ENCODE data around the gene GPSM3.
"Not testable (repeated sequence)": the region's sequence is repeated elsewhere in the genome, so short reads cannot be mapped to it uniquely, and the experiment has no call there.

Gene GPSM3

GRCh38 chr6:32212076-32212760, 19.8 kb upstream of the GPSM3 start:
- H3K79me2 ChIP-seq (ENCODE audit: insufficient read depth, low read length): no peaks in the 10 kb centered on the region
- H3K36me3 ChIP-seq (ENCODE audit: low read length): no peaks in the 10 kb centered on the region
- no peaks in the 10 kb centered on the region for H3F3A ChIP-seq (ENCODE audit: insufficient read depth)
- H4K20me1 ChIP-seq (ENCODE audit: low read depth, low read length): no peaks in the 10 kb centered on the region
- no peaks in the 10 kb centered on the region for H3K27me3 ChIP-seq (ENCODE audit: low read length)
- no peak overlapping the region for H3K9ac ChIP-seq (ENCODE audit: low read length)
- no peak overlapping the region for H2AFZ ChIP-seq (ENCODE audit: low read depth, low read length, severe bottlenecking)
- H3K4me2 ChIP-seq (ENCODE audit: low read depth, low read length, poor library complexity, severe bottlenecking): no peak overlapping the region
- no peak overlapping the region for H3K4me3 ChIP-seq (ENCODE audit: insufficient read depth, low read length, poor library complexity, severe bottlenecking)
- TF ChIP-seq, protein P1, sequence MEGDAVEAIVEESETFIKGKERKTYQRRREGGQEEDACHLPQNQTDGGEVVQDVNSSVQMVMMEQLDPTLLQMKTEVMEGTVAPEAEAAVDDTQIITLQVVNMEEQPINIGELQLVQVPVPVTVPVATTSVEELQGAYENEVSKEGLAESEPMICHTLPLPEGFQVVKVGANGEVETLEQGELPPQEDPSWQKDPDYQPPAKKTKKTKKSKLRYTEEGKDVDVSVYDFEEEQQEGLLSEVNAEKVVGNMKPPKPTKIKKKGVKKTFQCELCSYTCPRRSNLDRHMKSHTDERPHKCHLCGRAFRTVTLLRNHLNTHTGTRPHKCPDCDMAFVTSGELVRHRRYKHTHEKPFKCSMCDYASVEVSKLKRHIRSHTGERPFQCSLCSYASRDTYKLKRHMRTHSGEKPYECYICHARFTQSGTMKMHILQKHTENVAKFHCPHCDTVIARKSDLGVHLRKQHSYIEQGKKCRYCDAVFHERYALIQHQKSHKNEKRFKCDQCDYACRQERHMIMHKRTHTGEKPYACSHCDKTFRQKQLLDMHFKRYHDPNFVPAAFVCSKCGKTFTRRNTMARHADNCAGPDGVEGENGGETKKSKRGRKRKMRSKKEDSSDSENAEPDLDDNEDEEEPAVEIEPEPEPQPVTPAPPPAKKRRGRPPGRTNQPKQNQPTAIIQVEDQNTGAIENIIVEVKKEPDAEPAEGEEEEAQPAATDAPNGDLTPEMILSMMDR (IDR thresholded peaks at IDR 0.05; ENCODE audit: insufficient read depth, low read length, poor library complexity, severe bottlenecking): no peak
- no peak for TF ChIP-seq EZH2phosphoT487 (conservative IDR thresholded peaks at IDR 0.05; ENCODE audit: low read length)
- no peaks in the 10 kb centered on the region for H3K9me3 ChIP-seq (ENCODE audit: insufficient read depth, low read length)
- no peak overlapping the region for H3K27ac ChIP-seq (ENCODE audit: low read depth, low read length)
- no peaks in the 10 kb centered on the region for H3K9me2 ChIP-seq (replicated peaks; ENCODE audit: insufficient read depth, low read length)

DNA sequence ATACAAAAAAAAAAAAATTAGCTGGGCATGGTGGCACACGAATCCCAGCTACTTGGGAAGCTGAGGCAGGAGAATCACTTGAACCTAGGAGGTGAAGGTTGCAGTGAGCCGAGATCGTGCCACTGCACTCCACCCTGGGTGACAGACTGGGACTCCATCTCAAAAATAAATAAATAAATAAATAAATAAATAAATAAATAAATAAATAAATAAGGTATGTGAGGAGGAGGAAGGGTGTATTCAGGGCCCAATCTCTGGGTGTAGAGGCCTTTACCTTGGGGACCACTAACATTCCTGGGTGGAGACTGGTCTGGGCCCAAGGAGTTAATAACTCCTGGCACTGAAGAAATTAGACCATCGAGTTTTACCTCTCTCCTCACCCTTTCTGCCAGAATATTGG, 19.0 kb upstream of the GPSM3 start:
- H3K79me2 ChIP-seq (ENCODE audit: insufficient read depth, low read length); H3K9me2 ChIP-seq (replicated peaks; ENCODE audit: insufficient read depth, low read length); H3K4me2 ChIP-seq (ENCODE audit: low read depth, low read length, poor library complexity, severe bottlenecking); H3K27ac ChIP-seq (ENCODE audit: low read depth, low read length); H3K4me3 ChIP-seq (ENCODE audit: insufficient read depth, low read length, poor library complexity, severe bottlenecking); H3K27me3 ChIP-seq (ENCODE audit: low read length); H3F3A ChIP-seq (ENCODE audit: insufficient read depth); H4K20me1 ChIP-seq (ENCODE audit: low read depth, low read length); H3K9me3 ChIP-seq (ENCODE audit: insufficient read depth, low read length); H3K36me3 ChIP-seq (ENCODE audit: low read length); H3K9ac ChIP-seq (ENCODE audit: low read length); H2AFZ ChIP-seq (ENCODE audit: low read depth, low read length, severe bottlenecking): not testable (repeated sequence)

DNA sequence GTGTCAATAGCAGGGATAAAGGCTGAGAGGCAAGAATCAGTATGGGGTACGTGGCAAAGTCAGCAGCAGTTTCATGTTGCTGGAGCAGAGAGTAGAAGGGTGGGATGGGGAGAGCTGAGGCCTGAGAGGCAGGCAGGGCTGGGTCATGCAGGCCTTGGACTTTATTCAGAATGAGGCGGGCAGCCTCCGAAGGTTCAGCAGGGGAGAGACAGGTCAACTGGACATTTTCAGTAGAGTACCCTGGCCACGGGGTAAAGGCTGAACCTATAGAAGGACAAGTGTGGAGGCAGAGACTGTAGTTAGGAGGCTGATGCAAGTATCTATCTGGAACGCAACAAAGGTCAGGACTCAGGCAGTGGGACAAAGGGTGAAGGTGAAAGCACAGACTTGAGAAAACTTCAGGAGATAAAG, 17.8 kb upstream of the GPSM3 start:
- H3K79me2 ChIP-seq (ENCODE audit: insufficient read depth, low read length): no peaks in the 10 kb centered on the region
- no peaks in the 10 kb centered on the region for H3K9me2 ChIP-seq (replicated peaks; ENCODE audit: insufficient read depth, low read length)
- H3F3A ChIP-seq (ENCODE audit: insufficient read depth): no peaks in the 10 kb centered on the region
- H3K27ac ChIP-seq (ENCODE audit: low read depth, low read length): no peak overlapping the region
- H3K9me3 ChIP-seq (ENCODE audit: insufficient read depth, low read length): no peaks in the 10 kb centered on the region
- TF ChIP-seq EZH2phosphoT487 (conservative IDR thresholded peaks at IDR 0.05; ENCODE audit: low read length): no peak
- TF ChIP-seq, protein P1 (IDR thresholded peaks at IDR 0.05; ENCODE audit: insufficient read depth, low read length, poor library complexity, severe bottlenecking): no peak
- no peak overlapping the region for H3K4me2 ChIP-seq (ENCODE audit: low read depth, low read length, poor library complexity, severe bottlenecking)
- no peaks in the 10 kb centered on the region for H4K20me1 ChIP-seq (ENCODE audit: low read depth, low read length)
- no peaks in the 10 kb centered on the region for H3K27me3 ChIP-seq (ENCODE audit: low read length)
- H2AFZ ChIP-seq (ENCODE audit: low read depth, low read length, severe bottlenecking): no peak overlapping the region
- no peak overlapping the region for H3K9ac ChIP-seq (ENCODE audit: low read length)
- H3K4me3 ChIP-seq (ENCODE audit: insufficient read depth, low read length, poor library complexity, severe bottlenecking): no peak overlapping the region
- H3K36me3 ChIP-seq (ENCODE audit: low read length): no peaks in the 10 kb centered on the region

DNA sequence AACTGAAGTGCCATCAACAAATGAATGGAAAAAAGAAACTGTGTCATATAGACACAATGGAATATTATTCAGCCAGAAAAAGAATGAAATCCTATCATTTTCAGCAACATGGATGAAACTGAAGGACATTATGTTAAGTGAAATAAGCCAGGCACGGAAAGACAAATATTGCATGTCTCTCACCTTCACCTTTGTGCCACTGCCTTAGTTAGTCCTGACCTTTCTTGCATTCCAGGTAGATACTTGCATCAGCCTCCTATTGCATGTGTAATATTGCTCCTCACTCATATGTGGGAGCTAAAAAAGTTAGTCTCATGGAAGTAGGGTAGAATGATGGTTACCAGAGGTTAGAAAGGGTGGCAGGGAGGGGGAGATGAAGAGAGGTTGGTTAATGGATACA, 16.6 kb upstream of the GPSM3 start:
- Histone ChIP-seq H3K9ac (ENCODE audit: low read length) (no peak overlapping the region), H3K79me2 (ENCODE audit: insufficient read depth, low read length) (no peaks in the 10 kb centered on the region)
- no peak for TF ChIP-seq EZH2phosphoT487 (conservative IDR thresholded peaks at IDR 0.05; ENCODE audit: low read length)
- TF ChIP-seq, protein P1 (IDR thresholded peaks at IDR 0.05; ENCODE audit: insufficient read depth, low read length, poor library complexity, severe bottlenecking): no peak

More for the DNA sequence above, 16.6 kb upstream of the GPSM3 start:
- H3K27ac ChIP-seq (ENCODE audit: low read depth, low read length): no peak overlapping the region
- H3K9me2 ChIP-seq (replicated peaks; ENCODE audit: insufficient read depth, low read length): no peaks in the 10 kb centered on the region
- no peaks in the 10 kb centered on the region for H3K36me3 ChIP-seq (ENCODE audit: low read length)
- H3F3A ChIP-seq (ENCODE audit: insufficient read depth): no peaks in the 10 kb centered on the region
- no peak overlapping the region for H3K4me3 ChIP-seq (ENCODE audit: insufficient read depth, low read length, poor library complexity, severe bottlenecking)
- H2AFZ ChIP-seq (ENCODE audit: low read depth, low read length, severe bottlenecking): no peak overlapping the region
- no peak overlapping the region for H3K4me2 ChIP-seq (ENCODE audit: low read depth, low read length, poor library complexity, severe bottlenecking)
- no peaks in the 10 kb centered on the region for H3K27me3 ChIP-seq (ENCODE audit: low read length)
- no peaks in the 10 kb centered on the region for H3K9me3 ChIP-seq (ENCODE audit: insufficient read depth, low read length)
- no peaks in the 10 kb centered on the region for H4K20me1 ChIP-seq (ENCODE audit: low read depth, low read length)
